ENCODE data around the gene BACE2.
"Not testable (repeated sequence)": the region's sequence is repeated elsewhere in the genome, so short reads cannot be mapped to it uniquely, and the experiment has no call there.

Gene BACE2

GRCh38 chr21:41188486-41189149 lies 20.7 kb downstream of the BACE2 start:
- peaks cover 11% of the 10 kb centered on the region for H3K27me3 Mint-ChIP-seq
- H3K27ac Mint-ChIP-seq, result no peak overlapping the region
- no peaks in the 10 kb centered on the region for H3K4me1 Mint-ChIP-seq
- H3K9me3 Mint-ChIP-seq, result peaks cover 8% of the 10 kb centered on the region
- no peak overlapping the region for H3K4me3 Mint-ChIP-seq
- H3K36me3 Mint-ChIP-seq, result no peaks in the 10 kb centered on the region

GRCh38 chr21:41189150-41189745 lies 21.3 kb downstream of the BACE2 start:
- Mint-ChIP-seq H3K27me3 (peaks cover 7% of the 10 kb centered on the region), H3K4me1 (no peaks in the 10 kb centered on the region), H3K4me3 (no peak overlapping the region), H3K9me3 (peaks cover 8% of the 10 kb centered on the region), H3K27ac (no peak overlapping the region), H3K36me3 (no peaks in the 10 kb centered on the region)

GRCh38 chr21:41192552-41192951 lies 24.6 kb downstream of the BACE2 start:
- H3K4me1 Mint-ChIP-seq, H3K9me3 Mint-ChIP-seq, H3K4me3 Mint-ChIP-seq, H3K36me3 Mint-ChIP-seq, H3K27me3 Mint-ChIP-seq, H3K27ac Mint-ChIP-seq: not testable (repeated sequence)

DNA sequence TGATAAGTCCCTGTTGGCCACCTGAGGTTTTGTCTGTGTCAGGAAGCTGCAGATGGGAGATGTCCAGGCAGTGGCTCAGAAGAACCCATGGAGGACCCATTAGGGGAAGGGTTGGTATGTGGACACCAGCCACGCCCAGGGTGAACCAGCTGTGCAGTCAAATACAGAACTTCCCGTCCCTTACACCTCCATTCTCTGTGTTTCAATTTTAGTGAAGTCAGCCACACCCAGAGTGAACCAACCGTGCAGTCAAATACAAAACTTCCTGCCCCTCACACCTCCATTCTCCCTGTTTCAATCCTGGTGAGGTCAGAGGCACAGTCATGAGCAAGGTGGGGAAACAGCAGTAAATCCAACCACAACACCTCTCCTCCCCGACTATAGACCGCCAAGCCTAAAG lies 27.4 kb downstream of the BACE2 start:
- H3K27me3 Mint-ChIP-seq, result peaks cover 3% of the 10 kb centered on the region
- no peak overlapping the region for H3K27ac Mint-ChIP-seq
- no peak overlapping the region for H3K4me3 Mint-ChIP-seq
- H3K36me3 Mint-ChIP-seq, result no peaks in the 10 kb centered on the region
- no peaks in the 10 kb centered on the region for H3K4me1 Mint-ChIP-seq
- no peaks in the 10 kb centered on the region for H3K9me3 Mint-ChIP-seq

GRCh38 chr21:41196993-41197392 lies 29.0 kb downstream of the BACE2 start:
- H3K9me3 Mint-ChIP-seq, result no peaks in the 10 kb centered on the region

DNA sequence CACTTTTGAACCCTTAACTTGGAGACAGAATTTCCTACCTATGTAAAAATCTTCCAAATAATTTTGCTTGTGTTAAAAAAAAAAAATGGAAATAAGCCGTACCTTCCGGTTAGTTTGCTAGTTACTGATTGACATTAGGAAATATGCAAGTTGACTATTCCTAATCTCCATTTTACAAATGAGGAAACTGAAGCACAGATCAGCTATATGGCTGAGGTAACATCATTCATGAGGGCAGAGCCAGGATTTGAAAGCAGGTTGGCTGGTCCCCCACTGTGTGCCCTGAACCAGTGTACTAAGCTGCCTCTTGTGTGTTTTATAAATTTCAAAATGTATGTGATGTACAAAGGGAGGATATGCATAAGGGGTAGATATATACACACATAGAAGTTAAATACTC lies 29.6 kb downstream of the BACE2 start:
- H3K4me3 Mint-ChIP-seq, result no peak overlapping the region
- no peaks in the 10 kb centered on the region for H3K36me3 Mint-ChIP-seq
- H3K27ac Mint-ChIP-seq, result no peak overlapping the region
- no peaks in the 10 kb centered on the region for H3K4me1 Mint-ChIP-seq
- peaks cover 1% of the 10 kb centered on the region for H3K27me3 Mint-ChIP-seq
- H3K9me3 Mint-ChIP-seq, result no peaks in the 10 kb centered on the region

More at GRCh38 chr21:41196993-41197392, 29.0 kb downstream of the BACE2 start:
- no peaks in the 10 kb centered on the region for H3K36me3 Mint-ChIP-seq
- H3K4me3 Mint-ChIP-seq, result no peak overlapping the region
- H3K27ac Mint-ChIP-seq, result no peak overlapping the region
- peaks cover 1% of the 10 kb centered on the region for H3K27me3 Mint-ChIP-seq
- no peaks in the 10 kb centered on the region for H3K4me1 Mint-ChIP-seq

GRCh38 chr21:41198647-41199046 lies 30.7 kb downstream of the BACE2 start:
- not testable (repeated sequence) for H3K4me3 Mint-ChIP-seq, H3K27me3 Mint-ChIP-seq, H3K9me3 Mint-ChIP-seq, H3K27ac Mint-ChIP-seq, H3K36me3 Mint-ChIP-seq, H3K4me1 Mint-ChIP-seq

DNA sequence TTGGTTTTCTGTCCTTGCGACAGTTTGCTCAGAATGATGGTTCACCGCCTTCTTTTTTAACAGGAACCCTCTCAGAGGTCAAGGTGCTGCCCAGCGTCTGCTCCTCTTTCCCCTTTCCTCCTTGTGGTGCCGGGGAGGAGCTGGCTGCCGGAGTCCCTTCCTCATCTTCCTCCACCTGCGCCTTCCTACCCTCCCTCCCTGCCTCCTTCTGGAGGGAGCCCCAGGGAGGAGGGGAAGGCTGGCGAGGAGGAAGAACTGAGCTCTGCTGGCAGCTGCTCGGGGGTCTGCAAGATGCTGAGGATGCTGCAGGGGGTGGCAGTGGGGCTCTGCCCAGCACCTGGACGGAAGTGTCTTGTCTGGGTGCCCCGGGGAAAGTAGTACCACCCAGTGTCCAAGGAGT lies 31.2 kb downstream of the BACE2 start:
- H3K9me3 Mint-ChIP-seq, result no peaks in the 10 kb centered on the region
- peaks cover 1% of the 10 kb centered on the region for H3K27me3 Mint-ChIP-seq
- H3K4me3 Mint-ChIP-seq, result no peak overlapping the region
- H3K27ac Mint-ChIP-seq, result no peak overlapping the region
- H3K4me1 Mint-ChIP-seq, result no peaks in the 10 kb centered on the region
- no peaks in the 10 kb centered on the region for H3K36me3 Mint-ChIP-seq

DNA sequence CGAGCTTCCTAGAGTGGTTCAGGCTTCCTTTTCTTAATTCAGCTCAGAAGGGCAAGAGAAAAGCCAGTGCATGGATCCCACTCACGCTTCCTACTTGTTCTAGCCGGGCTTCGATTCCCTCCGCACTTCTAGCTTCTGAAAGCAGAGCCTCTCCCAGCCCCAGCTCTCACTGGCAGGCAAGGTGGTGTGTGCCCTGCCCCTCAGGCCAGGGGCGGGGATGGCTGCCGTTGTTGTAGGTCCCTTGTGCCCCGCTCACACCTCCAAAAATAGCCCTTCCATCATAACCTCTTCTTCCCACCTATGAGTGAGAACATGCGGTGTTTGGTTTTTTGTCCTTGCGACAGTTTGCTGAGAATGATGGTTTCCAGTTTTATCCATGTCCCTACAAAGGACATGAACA lies 31.6 kb downstream of the BACE2 start:
- Mint-ChIP-seq H3K36me3 (no peaks in the 10 kb centered on the region), H3K4me1 (no peaks in the 10 kb centered on the region), H3K9me3 (no peaks in the 10 kb centered on the region), H3K27me3 (peaks cover 1% of the 10 kb centered on the region), H3K4me3 (no peak overlapping the region), H3K27ac (no peak overlapping the region)

GRCh38 chr21:41201385-41201784 lies 33.4 kb downstream of the BACE2 start:
- no peaks in the 10 kb centered on the region for H3K36me3 Mint-ChIP-seq
- no peaks in the 10 kb centered on the region for H3K9me3 Mint-ChIP-seq
- H3K4me1 Mint-ChIP-seq, result no peaks in the 10 kb centered on the region
- H3K4me3 Mint-ChIP-seq, result no peak overlapping the region
- no peaks in the 10 kb centered on the region for H3K27me3 Mint-ChIP-seq
- no peak overlapping the region for H3K27ac Mint-ChIP-seq

GRCh38 chr21:41204736-41205135 lies 36.8 kb downstream of the BACE2 start:
- H3K27ac Mint-ChIP-seq, result no peak overlapping the region
- H3K27me3 Mint-ChIP-seq, result peaks cover 1% of the 10 kb centered on the region
- no peak overlapping the region for H3K4me3 Mint-ChIP-seq
- no peaks in the 10 kb centered on the region for H3K9me3 Mint-ChIP-seq
- H3K36me3 Mint-ChIP-seq, result no peaks in the 10 kb centered on the region
- no peaks in the 10 kb centered on the region for H3K4me1 Mint-ChIP-seq

GRCh38 chr21:41207401-41208375 lies 39.7 kb downstream of the BACE2 start:
- H3K4me3 Mint-ChIP-seq, result no peak overlapping the region
- H3K4me1 Mint-ChIP-seq, result no peaks in the 10 kb centered on the region
- no peaks in the 10 kb centered on the region for H3K9me3 Mint-ChIP-seq
- H3K27me3 Mint-ChIP-seq, result peaks cover 1% of the 10 kb centered on the region
- no peak overlapping the region for H3K27ac Mint-ChIP-seq
- H3K36me3 Mint-ChIP-seq, result no peaks in the 10 kb centered on the region

GRCh38 chr21:41208376-41208763 lies 40.4 kb downstream of the BACE2 start:
- Mint-ChIP-seq H3K27me3 (peaks cover 5% of the 10 kb centered on the region), H3K36me3 (no peaks in the 10 kb centered on the region), H3K4me3 (no peak overlapping the region), H3K9me3 (no peaks in the 10 kb centered on the region), H3K4me1 (no peaks in the 10 kb centered on the region), H3K27ac (no peak overlapping the region)

DNA sequence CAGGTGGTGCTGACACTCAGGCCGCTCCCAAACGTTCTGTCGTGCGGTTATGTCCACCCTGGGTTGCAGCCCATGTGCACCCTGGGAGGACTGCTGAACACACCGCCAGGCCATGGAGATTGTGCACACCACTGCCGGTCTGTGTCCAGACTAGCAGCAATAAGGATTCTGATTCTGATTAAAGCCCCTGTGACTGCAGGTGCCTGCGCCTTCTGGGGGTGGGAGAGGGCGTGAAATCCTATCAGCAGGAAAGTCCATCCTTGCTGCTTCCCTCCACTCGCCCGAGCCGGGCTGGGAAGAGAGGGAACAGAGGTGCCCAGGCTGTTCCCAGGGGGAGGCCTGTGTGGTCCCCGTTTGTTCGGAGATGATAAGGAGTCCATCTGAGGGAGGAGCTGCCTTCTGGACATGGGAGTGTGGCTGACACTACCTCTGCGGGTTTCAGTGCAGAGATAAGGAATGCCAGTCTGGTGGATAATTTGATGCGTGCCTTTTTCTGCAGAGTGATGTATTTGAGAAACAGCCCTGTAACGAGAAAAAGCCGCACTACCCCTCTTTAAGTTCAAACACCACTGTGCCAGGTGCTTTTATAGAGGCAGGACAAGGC lies 41.2 kb downstream of the BACE2 start:
- Mint-ChIP-seq H3K27ac (no peak overlapping the region), H3K36me3 (no peaks in the 10 kb centered on the region), H3K9me3 (no peaks in the 10 kb centered on the region), H3K27me3 (peaks cover 8% of the 10 kb centered on the region), H3K4me3 (no peak overlapping the region), H3K4me1 (no peaks in the 10 kb centered on the region)

- H3K27ac Mint-ChIP-seq, result no peak overlapping the region
- H3K4me3 Mint-ChIP-seq, result no peak overlapping the region
- no peaks in the 10 kb centered on the region for H3K9me3 Mint-ChIP-seq
- H3K4me1 Mint-ChIP-seq, result no peaks in the 10 kb centered on the region
- no peaks in the 10 kb centered on the region for H3K36me3 Mint-ChIP-seq
- H3K27me3 Mint-ChIP-seq, result peaks cover 16% of the 10 kb centered on the region
Observed at GRCh38 chr21:41210426-41211059, 42.6 kb downstream of the BACE2 start.

All from activated naive CD4-positive, alpha-beta T cell treated with anti-CD3 and anti-CD28 coated beads, Interleukin-2, amount 50 U/mL, for 24 hours (primary cell).